Measurements from ENCODE around the gene GET4.

DNA sequence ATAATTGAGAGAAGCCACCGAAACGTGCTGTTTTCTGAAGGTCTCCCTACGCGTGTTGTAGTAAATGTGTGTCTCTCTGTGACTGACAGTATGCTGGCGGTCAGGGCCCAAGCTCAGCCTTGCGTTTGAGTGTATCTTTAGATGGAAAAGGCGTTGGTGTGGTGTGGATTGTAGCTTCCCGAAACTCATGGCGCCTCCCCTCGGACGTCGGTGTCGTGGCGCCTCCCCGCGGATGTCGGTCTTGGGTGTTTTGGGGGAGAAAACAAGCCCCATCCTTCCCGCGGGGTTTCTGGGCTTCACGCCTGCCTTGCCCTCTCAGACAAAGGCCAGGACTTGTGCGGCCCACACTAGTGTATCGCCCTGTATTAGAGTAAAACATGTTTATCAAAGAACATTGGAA is 31.3 kb upstream of the GET4 start:
- TF ChIP-seq, protein P1, sequence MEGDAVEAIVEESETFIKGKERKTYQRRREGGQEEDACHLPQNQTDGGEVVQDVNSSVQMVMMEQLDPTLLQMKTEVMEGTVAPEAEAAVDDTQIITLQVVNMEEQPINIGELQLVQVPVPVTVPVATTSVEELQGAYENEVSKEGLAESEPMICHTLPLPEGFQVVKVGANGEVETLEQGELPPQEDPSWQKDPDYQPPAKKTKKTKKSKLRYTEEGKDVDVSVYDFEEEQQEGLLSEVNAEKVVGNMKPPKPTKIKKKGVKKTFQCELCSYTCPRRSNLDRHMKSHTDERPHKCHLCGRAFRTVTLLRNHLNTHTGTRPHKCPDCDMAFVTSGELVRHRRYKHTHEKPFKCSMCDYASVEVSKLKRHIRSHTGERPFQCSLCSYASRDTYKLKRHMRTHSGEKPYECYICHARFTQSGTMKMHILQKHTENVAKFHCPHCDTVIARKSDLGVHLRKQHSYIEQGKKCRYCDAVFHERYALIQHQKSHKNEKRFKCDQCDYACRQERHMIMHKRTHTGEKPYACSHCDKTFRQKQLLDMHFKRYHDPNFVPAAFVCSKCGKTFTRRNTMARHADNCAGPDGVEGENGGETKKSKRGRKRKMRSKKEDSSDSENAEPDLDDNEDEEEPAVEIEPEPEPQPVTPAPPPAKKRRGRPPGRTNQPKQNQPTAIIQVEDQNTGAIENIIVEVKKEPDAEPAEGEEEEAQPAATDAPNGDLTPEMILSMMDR (IDR thresholded peaks at IDR 0.05), result no peak
- no peak for TF ChIP-seq POLR2AphosphoS5 (IDR thresholded peaks at IDR 0.05; ENCODE audit: insufficient read depth in 1 of 2, low read depth in 1 of 2)
